Kidney epithelial cell (primary cell): Measurements from ENCODE around the gene OLIG3. TPM values are rescaled to one million over a fixed set of nuclear protein-coding genes. Genes with fewer than 3 reads are reported as not detected.

Experiments used
- DNase-seq: peaks from one replicate; pipeline ENCODE4 v3.0.0-alpha.2; 2010; ENCODE audit warnings: low read depth
- H3K27me3 ChIP-seq: 2 replicates; pipeline ENCODE4 v1.6.0; 2011; ENCODE audit warnings: low read length; ENCODE audit not compliant: control insufficient read depth, insufficient read depth
- H3K36me3 ChIP-seq: 2 replicates; pipeline ENCODE4 v1.5.1; 2011; ENCODE audit warnings: low read length; ENCODE audit not compliant: control insufficient read depth, insufficient read depth
- H3K4me3 ChIP-seq: 2 replicates; pipeline ENCODE4 v1.5.1; 2011; ENCODE audit warnings: low read depth, mild to moderate bottlenecking, control low read depth, low read length
- total RNA-seq: library from RNA; depleted of rRNA; stranded (reverse); fragments of >200 nt; gene quantifications from 2 replicates; pipeline ENCODE4 v1.2.3, GENCODE V29; 2015
- TF ChIP-seq, protein P1 (sequence below): IDR thresholded peaks from 2 replicates; pipeline ENCODE4 v1.5.1; 2011; ENCODE audit warnings: mild to moderate bottlenecking, moderate library complexity, low read length, control low read depth, inconsistent platforms; ENCODE audit not compliant: insufficient read depth, poor library complexity, severe bottlenecking

OLIG3 gene
- total RNA-seq, 1 donor from 2014 or later = not detected

DNA sequence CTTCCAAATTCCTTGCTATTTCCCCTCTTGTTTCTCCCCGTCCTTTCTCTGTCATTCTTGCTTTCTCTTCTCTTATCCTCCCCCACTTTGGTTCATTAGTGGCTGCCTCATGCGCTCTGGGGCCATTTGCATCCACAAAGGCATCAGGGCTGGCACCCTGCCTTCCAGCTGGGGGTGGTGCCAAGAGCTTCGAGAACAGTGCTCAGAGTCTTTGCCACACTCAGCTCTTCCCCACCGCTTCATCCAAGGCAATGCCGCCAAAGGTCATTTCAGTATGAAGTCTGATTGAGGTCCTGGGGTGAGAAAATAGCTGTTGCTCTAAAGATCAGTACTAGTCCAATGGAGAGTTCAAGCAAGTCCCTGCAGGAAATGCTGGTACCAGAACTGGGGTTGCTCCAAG lies 22.7 kb downstream of the OLIG3 start:
- no peak for DNase-seq
- no peak overlapping the region for H3K4me3 ChIP-seq
- H3K36me3 ChIP-seq = no peaks in the 10 kb centered on the region
- peaks cover 6% of the 10 kb centered on the region for H3K27me3 ChIP-seq
- TF ChIP-seq, protein P1, sequence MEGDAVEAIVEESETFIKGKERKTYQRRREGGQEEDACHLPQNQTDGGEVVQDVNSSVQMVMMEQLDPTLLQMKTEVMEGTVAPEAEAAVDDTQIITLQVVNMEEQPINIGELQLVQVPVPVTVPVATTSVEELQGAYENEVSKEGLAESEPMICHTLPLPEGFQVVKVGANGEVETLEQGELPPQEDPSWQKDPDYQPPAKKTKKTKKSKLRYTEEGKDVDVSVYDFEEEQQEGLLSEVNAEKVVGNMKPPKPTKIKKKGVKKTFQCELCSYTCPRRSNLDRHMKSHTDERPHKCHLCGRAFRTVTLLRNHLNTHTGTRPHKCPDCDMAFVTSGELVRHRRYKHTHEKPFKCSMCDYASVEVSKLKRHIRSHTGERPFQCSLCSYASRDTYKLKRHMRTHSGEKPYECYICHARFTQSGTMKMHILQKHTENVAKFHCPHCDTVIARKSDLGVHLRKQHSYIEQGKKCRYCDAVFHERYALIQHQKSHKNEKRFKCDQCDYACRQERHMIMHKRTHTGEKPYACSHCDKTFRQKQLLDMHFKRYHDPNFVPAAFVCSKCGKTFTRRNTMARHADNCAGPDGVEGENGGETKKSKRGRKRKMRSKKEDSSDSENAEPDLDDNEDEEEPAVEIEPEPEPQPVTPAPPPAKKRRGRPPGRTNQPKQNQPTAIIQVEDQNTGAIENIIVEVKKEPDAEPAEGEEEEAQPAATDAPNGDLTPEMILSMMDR = no peak

DNA sequence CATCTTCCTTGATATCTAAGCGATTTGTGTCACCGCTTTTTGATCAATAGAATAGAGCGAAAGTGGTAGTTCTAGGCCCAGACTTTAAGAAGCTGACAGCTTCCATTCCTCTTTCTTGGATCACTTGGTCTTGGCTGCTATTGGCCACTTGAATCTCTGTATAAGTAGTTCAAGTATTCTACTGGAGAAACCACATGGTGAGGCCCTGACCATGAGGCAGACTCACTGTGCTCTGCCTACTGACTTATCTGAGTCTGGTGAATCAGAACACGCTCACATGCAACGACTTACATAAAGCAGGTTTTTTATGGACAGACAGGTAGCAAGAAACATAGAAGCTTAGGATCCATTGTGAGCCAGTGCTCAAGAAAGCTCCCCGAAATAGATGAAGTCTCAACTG lies 27.0 kb downstream of the OLIG3 start:
- H3K27me3 ChIP-seq = peaks cover 3% of the 10 kb centered on the region
- DNase-seq = no peak
- H3K36me3 ChIP-seq = no peaks in the 10 kb centered on the region
- no peak overlapping the region for H3K4me3 ChIP-seq
- TF ChIP-seq, protein P1 = no peak

DNA sequence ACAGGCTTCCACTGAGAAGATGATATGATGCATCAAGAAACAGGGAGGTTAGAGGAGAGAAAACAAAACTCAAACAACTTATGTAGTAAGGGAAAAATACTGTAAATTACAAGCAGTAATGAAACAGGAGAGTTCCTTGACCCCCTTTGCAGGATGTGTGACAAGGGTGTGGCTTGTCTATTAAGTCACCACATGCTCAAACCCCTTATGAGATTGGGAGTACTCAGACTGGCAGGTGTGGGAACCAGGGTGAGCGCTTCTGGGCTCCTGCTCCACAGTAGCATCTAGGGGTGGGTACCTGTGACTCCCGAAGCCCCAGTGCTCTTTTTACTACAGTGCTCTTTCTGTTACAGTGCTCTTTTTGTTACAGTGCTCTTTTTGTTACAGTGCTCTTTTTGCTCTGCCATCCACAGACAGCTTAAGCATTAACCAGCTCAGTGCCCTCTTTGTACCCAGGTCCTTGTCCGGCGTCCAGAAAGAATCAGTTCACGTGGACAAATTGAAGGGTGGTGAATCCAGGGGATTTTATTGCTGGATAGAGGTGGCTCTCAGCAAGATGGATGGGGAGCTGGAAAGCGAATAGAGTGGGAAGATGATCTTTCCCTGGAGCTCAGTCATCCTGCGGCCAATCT lies 28.7 kb downstream of the OLIG3 start:
- Histone ChIP-seq H3K4me3 (no peak overlapping the region), H3K27me3 (no peaks in the 10 kb centered on the region), H3K36me3 (no peaks in the 10 kb centered on the region)
- TF ChIP-seq, protein P1 = no peak
- no peak for DNase-seq

DNA sequence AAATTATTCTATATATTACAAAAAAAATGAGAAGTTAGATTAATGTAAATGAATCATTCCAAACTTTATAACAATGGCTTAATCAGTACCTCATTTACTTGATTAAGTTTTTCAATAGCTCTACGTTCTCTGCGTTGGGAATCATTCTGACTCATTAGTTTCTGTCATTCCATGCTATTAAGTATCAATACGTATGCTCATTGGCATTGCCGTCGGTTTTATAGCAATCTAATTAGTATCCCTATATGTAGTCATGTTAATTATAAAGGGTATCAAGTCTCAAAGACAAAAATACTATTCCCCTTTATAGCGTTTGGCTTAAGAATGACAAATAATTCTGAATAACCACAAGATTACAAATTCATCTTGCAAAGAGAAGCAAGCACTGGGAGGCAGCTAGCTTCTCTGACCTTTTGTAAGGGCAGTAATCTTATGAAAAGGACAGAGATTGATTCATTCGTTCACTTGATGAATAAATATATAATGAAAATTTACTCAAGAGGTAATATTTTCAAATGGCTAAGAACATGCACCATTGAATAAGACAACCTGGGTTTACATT lies 41.8 kb downstream of the OLIG3 start:
- Histone ChIP-seq H3K4me3 (no peak overlapping the region), H3K27me3 (no peaks in the 10 kb centered on the region), H3K36me3 (no peaks in the 10 kb centered on the region)
- TF ChIP-seq, protein P1 = no peak
- no peak for DNase-seq

DNA sequence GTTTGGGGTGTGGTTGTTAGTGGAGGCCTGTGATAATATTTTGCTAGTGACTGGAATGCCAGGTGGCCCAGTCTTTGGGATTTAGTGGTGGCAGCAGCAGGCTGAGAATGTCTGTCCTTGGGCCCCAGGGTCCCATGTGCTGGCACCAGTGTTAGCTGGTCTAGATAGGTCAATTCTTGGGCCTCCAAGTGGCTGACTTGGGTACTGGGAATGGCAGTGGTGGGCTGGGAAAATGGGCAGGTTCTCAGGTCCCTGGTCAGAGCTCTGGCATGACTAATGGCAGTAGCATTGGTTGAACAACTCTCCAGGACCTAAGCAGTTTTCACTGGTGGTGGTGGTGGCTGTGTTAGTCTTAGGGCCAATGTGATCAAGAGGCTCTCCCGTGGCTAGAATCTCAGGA lies 50.3 kb downstream of the OLIG3 start:
- TF ChIP-seq, protein P1 = no peak
- H3K27me3 ChIP-seq = no peaks in the 10 kb centered on the region
- no peak overlapping the region for H3K4me3 ChIP-seq
- no peaks in the 10 kb centered on the region for H3K36me3 ChIP-seq
- DNase-seq = no peak
